Hepatic stellate cell (primary cell): ENCODE results near the gene TLK2.
"Not testable (repeated sequence)": the region's sequence is repeated elsewhere in the genome, so short reads cannot be mapped to it uniquely, and the experiment has no call there.

Experiments used
- DNase-seq: peaks from one replicate; pipeline ENCODE4 v3.0.0; 2011; ENCODE audit warnings: low spot score

The TLK2 gene

GRCh38 chr17:62478424-62478879 is at the start of gene TLK2:
TLK2 (plus strand) TSS chr17:62478825; CDS start chr17:62481126, 2,301 bp downstream.
- DNase-seq, result peak; percentile 84

GRCh38 chr17:62435251-62435650 is 43.4 kb upstream of the TLK2 start:
- not testable (repeated sequence) for DNase-seq

DNA sequence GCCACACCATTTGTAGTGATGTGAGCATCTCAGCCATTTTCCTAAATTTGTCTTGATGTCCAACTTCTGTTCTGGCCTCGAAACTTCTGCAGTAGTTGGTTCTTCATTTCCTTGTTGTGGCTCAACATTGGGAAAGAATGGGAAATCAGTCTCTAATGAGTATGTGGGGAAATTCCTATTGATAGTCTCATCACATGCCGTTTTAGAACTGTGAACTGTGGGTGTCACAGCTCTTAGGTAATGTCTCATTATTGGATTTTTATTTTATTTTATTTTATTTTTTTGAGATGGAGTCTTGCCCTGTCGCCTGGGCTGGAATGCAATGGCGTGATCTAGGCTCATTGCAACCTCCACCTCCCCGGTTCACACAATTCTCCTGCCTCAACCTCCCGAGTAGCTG is 37.4 kb upstream of the TLK2 start:
- not testable (repeated sequence) for DNase-seq

- DNase-seq, result no peak
Measured at GRCh38 chr17:62444063-62444462, 34.6 kb upstream of the TLK2 start.

- DNase-seq, result not testable (repeated sequence)
Measured at GRCh38 chr17:62445791-62446190, 32.8 kb upstream of the TLK2 start.

- not testable (repeated sequence) for DNase-seq
Measured at GRCh38 chr17:62452195-62452594, 26.4 kb upstream of the TLK2 start.

DNA sequence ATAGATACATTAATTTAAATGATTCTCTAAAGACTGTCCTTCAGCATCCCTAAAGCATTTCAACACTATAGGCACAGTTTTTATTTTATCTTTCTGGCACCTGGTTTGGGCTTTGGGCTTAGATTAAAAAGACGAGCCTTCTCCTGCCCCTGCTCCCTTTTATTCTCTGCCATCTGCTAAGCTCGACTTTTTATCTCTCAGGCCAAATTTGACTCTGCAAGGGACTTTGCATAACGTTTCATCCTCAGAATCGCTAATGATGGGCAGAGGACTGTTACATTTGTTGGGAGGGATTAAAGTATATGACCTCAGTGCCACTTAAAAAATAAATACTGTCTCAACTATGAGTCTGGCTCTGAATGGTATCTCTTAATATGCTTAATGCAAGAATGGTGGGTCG is 25.6 kb upstream of the TLK2 start:
- DNase-seq, result not testable (repeated sequence)

DNA sequence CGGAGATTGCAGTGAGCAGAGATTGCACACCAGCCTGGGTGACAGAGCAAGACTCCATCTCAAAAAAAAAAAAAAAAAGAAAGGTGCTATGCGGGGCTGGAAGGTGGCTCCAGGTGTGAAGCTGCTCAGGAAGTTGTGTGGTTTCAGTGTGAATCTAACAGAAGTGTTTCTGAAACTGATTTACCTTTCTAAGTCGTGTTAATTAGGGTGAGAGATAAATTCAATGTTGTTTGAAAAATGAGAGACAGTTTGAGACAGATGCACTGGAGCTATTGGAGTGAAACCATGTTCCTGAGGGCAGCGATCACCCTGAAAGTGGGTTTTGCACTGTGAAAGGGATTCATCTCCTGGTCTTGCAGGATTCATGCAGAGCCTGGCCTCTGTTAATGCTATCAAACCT is 25.0 kb upstream of the TLK2 start:
- not testable (repeated sequence) for DNase-seq

DNA sequence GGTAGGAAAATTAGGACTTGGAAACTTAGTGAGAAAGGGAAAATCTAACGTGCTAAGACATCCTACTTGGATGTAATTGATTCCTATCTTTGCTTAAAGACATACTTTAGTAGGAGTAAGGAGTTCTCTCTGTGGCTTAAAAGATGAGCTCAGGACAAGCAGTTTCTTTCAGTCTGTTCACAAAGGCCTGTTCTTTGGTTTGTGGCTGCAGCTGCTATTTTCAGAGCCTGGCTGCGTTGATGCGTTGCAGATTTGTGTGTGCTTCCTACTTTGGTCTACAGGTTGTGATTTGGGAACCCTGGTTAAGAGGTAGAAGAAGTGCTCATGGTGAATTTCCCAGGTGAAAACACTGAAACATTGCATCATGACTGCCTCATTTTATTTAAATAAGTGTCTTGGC is 24.5 kb upstream of the TLK2 start:
- DNase-seq, result not testable (repeated sequence)

- DNase-seq, result no peak
Measured at GRCh38 chr17:62456016-62456415, 22.6 kb upstream of the TLK2 start.

DNA sequence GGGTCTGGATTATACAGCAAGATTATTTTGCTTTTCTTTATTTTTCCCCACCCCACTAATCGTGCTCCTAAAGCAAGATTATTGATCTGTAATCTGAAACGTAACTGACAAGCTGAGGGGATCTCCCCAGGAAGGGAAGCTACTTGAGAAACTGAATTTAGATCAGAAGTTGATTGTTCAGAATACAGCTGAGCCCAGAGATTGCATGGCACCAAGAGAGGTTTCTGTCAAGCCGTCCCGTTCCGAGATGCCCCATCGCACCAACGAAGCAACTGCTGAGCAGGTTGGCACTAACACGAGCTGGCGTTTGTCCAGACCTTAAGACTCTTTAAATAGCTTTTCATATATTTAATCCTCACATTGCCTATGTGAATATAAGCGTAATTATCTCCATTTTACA is 20.1 kb upstream of the TLK2 start:
- DNase-seq, result not testable (repeated sequence)

DNA sequence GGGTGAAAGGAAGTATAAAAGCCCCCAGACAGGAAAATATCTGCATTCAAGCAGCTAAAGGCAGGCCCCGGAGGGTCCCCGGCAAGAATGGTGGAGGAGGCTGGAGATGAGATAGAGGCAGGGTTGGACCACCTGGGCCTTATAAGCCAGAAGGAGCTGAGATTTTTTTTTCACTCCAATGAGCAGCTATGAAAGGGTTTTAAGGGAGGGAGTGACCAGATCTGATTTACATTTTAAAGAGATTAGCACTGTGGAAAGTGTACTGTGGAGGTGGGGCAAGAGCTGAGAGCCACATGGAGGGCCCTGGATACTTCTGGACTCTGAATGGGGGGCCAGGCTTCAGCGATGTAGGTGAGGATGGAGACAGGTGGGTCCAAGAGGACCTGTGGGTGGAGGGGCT is 14.2 kb upstream of the TLK2 start:
- not testable (repeated sequence) for DNase-seq

- not testable (repeated sequence) for DNase-seq
Measured at GRCh38 chr17:62465271-62465670, 13.4 kb upstream of the TLK2 start.

- peak; percentile 37 for DNase-seq
Measured at GRCh38 chr17:62470666-62471379, 7.8 kb upstream of the TLK2 start.

DNA sequence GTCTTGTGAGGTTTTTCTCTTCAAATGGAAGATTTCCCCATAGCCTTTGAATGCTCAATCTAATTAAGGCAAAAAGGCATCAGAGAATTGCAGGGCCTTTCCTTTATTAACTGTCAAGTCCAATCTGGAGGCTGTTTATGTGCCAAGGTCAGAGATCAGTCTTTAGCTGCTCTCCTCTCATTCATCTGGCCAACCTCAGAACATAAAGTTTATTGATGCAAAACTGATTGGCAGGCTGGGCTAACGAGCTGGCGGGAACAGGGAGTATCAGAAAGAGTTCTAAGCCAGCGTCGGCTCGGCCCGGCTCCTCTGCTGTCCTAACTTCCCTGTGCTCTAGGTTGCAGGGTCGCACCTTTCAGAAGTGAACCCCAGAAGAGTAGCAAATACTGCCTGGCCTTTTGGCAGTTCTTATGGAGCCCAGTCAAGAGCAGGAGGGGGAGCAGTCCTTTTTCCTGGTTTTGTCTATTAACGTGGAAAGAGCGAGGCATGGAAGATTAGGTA is 7.2 kb upstream of the TLK2 start:
- not testable (repeated sequence) for DNase-seq

- not testable (repeated sequence) for DNase-seq
Measured at GRCh38 chr17:62473030-62473982, 5.3 kb upstream of the TLK2 start.

GRCh38 chr17:62477111-62477510 is 1.5 kb upstream of the TLK2 start:
- not testable (repeated sequence) for DNase-seq

DNA sequence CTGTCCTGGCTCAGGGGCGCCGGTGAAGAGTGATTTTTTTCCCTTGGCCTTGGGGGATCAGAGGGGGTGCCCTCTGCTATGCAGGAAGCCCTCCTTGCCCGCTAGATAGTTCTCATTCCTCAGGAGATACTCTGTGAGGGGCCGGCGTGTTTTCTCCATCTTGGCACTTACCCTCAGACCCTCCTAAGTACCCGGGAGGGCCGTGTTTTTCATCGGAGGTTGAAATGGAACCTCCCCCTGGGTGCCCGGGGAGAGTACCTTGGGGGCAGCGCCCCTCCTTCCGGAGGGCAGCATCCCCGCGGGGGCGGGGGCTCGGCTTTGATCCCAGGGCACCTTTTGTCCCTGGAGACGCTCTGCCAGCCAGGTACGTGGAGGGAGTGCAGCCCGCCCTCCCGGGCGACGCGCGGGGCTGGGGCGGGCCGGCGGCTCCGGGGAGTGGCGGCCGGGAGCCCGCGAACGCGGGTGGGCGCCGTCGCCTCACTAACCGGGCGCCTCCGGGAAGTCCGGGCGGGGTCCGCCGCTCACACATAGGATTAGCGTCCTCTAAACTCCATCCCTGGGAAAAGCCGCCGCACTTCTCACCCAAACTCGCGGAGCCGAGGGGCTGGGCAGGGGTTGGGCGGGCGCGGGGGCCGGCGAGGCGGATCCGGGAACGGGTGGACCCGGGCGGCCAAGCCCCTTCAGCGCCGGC is 762 bp upstream of the TLK2 start:
- peak; percentile 15 for DNase-seq

GRCh38 chr17:62478880-62479638 is 434 bp downstream of the TLK2 start:
- DNase-seq, result peak; percentile 15

- DNase-seq, result not testable (repeated sequence)
Measured at GRCh38 chr17:62479639-62480258, 1.1 kb downstream of the TLK2 start.

DNA sequence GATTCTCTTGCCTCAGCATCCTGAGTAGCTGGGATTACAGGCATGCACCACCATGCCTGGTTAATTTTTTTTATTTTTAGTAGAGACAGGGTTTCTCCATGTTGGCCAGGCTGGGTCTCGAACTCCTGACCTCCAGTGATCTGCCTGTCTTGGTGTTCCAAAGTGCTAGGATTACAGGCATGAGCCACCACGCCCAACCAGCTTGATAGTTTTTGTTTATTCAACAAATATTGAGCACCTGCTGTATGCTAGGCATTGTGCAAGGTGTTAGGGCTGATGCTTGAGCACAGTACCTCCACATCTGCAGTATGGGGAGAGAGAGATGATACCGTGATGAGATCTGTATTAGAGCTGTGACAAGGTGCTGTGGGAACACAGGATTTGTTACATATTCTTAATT is 3.9 kb downstream of the TLK2 start:
- not testable (repeated sequence) for DNase-seq
